H9 (cell line): ENCODE measurements around the gene DYRK1A. TPM values are rescaled to one million over a fixed set of nuclear protein-coding genes. Genes with fewer than 3 reads are reported as not detected.

Experiments used
- DNase-seq: peaks from one replicate; pipeline ENCODE4 v3.0.0-alpha.2; 2017
- H2AFZ ChIP-seq: one replicate; pipeline ENCODE4 v1.6.1; 2013; ENCODE audit warnings: mild to moderate bottlenecking, low read length, control low read depth, moderate library complexity
- H2AK5ac ChIP-seq: 2 replicates; pipeline ENCODE4 v1.6.1; 2013; ENCODE audit warnings: low read length, control low read depth, mixed read lengths; ENCODE audit not compliant: insufficient read length
- H2BK120ac ChIP-seq: one replicate; pipeline ENCODE4 v1.6.1; 2013; ENCODE audit warnings: low read depth, mild to moderate bottlenecking, low read length, control low read depth, inconsistent platforms; ENCODE audit not compliant: poor library complexity, severe bottlenecking
- H2BK12ac ChIP-seq: 2 replicates; pipeline ENCODE4 v1.6.1; 2013; ENCODE audit warnings: low read length, control low read depth, mixed read lengths, low read depth; ENCODE audit not compliant: insufficient read length
- H2BK15ac ChIP-seq: 2 replicates; pipeline ENCODE4 v1.6.1; 2013; ENCODE audit warnings: low read depth, low read length, control low read depth
- H2BK20ac ChIP-seq: one replicate; pipeline ENCODE4 v1.6.1; 2013; ENCODE audit warnings: low read depth, mild to moderate bottlenecking, low read length, control low read depth, inconsistent platforms; ENCODE audit not compliant: poor library complexity, severe bottlenecking
- H2BK5ac ChIP-seq: 2 replicates; pipeline ENCODE4 v1.6.1; 2013; ENCODE audit warnings: low read length, control low read depth, mixed read lengths; ENCODE audit not compliant: insufficient read length
- H3K14ac ChIP-seq: 2 replicates; pipeline ENCODE4 v1.6.1; 2013; ENCODE audit warnings: low read length, control low read depth; ENCODE audit not compliant: insufficient read depth
- H3K18ac ChIP-seq: 2 replicates; pipeline ENCODE4 v1.6.1; 2013; ENCODE audit warnings: low read depth, mild to moderate bottlenecking, mixed read lengths, low read length, control low read depth; ENCODE audit not compliant: insufficient read length
- H3K23ac ChIP-seq: 2 replicates; pipeline ENCODE4 v1.6.1; 2013; ENCODE audit warnings: low read length, control low read depth, mixed read lengths, low read depth; ENCODE audit not compliant: insufficient read length
- H3K23me2 ChIP-seq: 2 replicates; pipeline ENCODE4 v1.6.1; 2013; ENCODE audit warnings: low read depth, mild to moderate bottlenecking, mixed read lengths, low read length, control low read depth; ENCODE audit not compliant: insufficient read length, poor library complexity, severe bottlenecking
- H3K27ac ChIP-seq: 2 replicates; pipeline ENCODE4 v1.5.1; 2013; ENCODE audit warnings: low read length, control low read depth, mixed read lengths, low read depth; ENCODE audit not compliant: insufficient read length
- H3K27me3 ChIP-seq: 2 replicates; pipeline ENCODE4 v1.6.1; 2013; ENCODE audit warnings: low read length, control low read depth, inconsistent platforms; ENCODE audit not compliant: insufficient read depth
- H3K4ac ChIP-seq: 2 replicates; pipeline ENCODE4 v1.6.1; 2013; ENCODE audit warnings: low read depth, mild to moderate bottlenecking, control low read depth, inconsistent platforms, low read length, moderate library complexity
- H3K4me1 ChIP-seq: 2 replicates; pipeline ENCODE4 v1.6.1; 2013; ENCODE audit warnings: low read length, control low read depth, inconsistent platforms; ENCODE audit not compliant: insufficient read depth
- H3K4me2 ChIP-seq: 2 replicates; pipeline ENCODE4 v1.6.1; 2013; ENCODE audit warnings: low read length, control low read depth, mixed read lengths; ENCODE audit not compliant: insufficient read length, insufficient read depth
- H3K56ac ChIP-seq: 2 replicates; pipeline ENCODE4 v1.6.1; 2013; ENCODE audit warnings: low read depth, mild to moderate bottlenecking, mixed read lengths, low read length, control low read depth; ENCODE audit not compliant: insufficient read length
- H3K79me1 ChIP-seq: 2 replicates; pipeline ENCODE4 v1.6.1; 2013; ENCODE audit warnings: low read depth, mild to moderate bottlenecking, moderate library complexity, low read length, control low read depth, inconsistent platforms; ENCODE audit not compliant: insufficient read depth, poor library complexity, severe bottlenecking
- H3K79me2 ChIP-seq: 2 replicates; pipeline ENCODE4 v1.6.1; 2013; ENCODE audit warnings: low read length, control low read depth, inconsistent platforms; ENCODE audit not compliant: insufficient read depth
- H3K9ac ChIP-seq: 2 replicates; pipeline ENCODE4 v1.6.1; 2013; ENCODE audit warnings: low read length, control low read depth, mixed read lengths; ENCODE audit not compliant: insufficient read length; ENCODE audit errors: extremely low read depth
- H3K9me3 ChIP-seq: one replicate; pipeline ENCODE4 v1.6.1; 2013; ENCODE audit warnings: low read depth, low read length, inconsistent platforms; ENCODE audit not compliant: control insufficient read depth
- H3T11ph ChIP-seq: one replicate; pipeline ENCODE4 v1.6.1; 2013; ENCODE audit warnings: mild to moderate bottlenecking, low read length, control low read depth, inconsistent platforms
- H4K20me1 ChIP-seq: one replicate; pipeline ENCODE4 v1.6.1; 2013; ENCODE audit not compliant: control insufficient read depth, insufficient read length, insufficient read depth
- H4K5ac ChIP-seq: 2 replicates; pipeline ENCODE4 v1.6.1; 2013; ENCODE audit warnings: low read depth, mild to moderate bottlenecking, mixed read lengths, low read length, control low read depth; ENCODE audit not compliant: insufficient read length
- H4K8ac ChIP-seq: replicated peaks from 2 replicates; pipeline ENCODE4 v1.6.1; 2013; ENCODE audit warnings: low read length, control low read depth, mixed read lengths, low read depth; ENCODE audit not compliant: insufficient read length
- H4K91ac ChIP-seq: 2 replicates; pipeline ENCODE4 v1.6.1; 2013; ENCODE audit warnings: low read depth, mild to moderate bottlenecking, moderate library complexity, mixed read lengths, low read length, control low read depth; ENCODE audit not compliant: insufficient read length
- H3K27ac Mint-ChIP-seq, 3 experiments: 2 replicates in 2 of 3; 3 replicates in 1 of 3; pipeline ENCODE4 v1.8.0; 2020 to 2021; ENCODE audit warnings: mixed read lengths in 3 of 3, mild to moderate bottlenecking in 1 of 3, moderate library complexity in 1 of 3
- H3K27me3 Mint-ChIP-seq: 2 replicates; pipeline ENCODE4 v1.8.0; 2021; ENCODE audit warnings: low read depth, mild to moderate bottlenecking, moderate library complexity, mixed read lengths
- H3K36me3 Mint-ChIP-seq, 3 experiments: 2 replicates in 2 of 3; 3 replicates in 1 of 3; pipeline ENCODE4 v1.8.0; 2020 to 2021; ENCODE audit warnings: low read depth in 3 of 3, mixed read lengths in 3 of 3; ENCODE audit not compliant: insufficient read depth in 1 of 3
- H3K4me1 Mint-ChIP-seq, 2 experiments: 2 replicates each; pipeline ENCODE4 v1.8.0; 2020; ENCODE audit warnings: mixed read lengths in 2 of 2
- H3K4me3 Mint-ChIP-seq, 2 experiments: 2 replicates in 1 of 2; 3 replicates in 1 of 2; pipeline ENCODE4 v1.8.0; 2020 to 2021; ENCODE audit warnings: mild to moderate bottlenecking in 2 of 2, mixed read lengths in 2 of 2, moderate library complexity in 1 of 2
- H3K9me3 Mint-ChIP-seq, 2 experiments: 2 replicates in 1 of 2; 3 replicates in 1 of 2; pipeline ENCODE4 v1.8.0; 2020; ENCODE audit warnings: mild to moderate bottlenecking in 2 of 2, mixed read lengths in 2 of 2, moderate library complexity in 1 of 2
- WGBS: extraction: QIAGEN DNeasy Blood & Tissue Kit; methylation state at CpG from one replicate; pipeline ENCODE4 v1.1.7; 2013; ENCODE audit warnings: missing lambda C conversion rate, low lambda C conversion rate, mixed read lengths; ENCODE audit not compliant: insufficient read length; ENCODE audit errors: extremely low coverage; 5-methylcytosine and 5-hydroxymethylcytosine counted together
- total RNA-seq: library from RNA; stranded (reverse); gene quantifications from 2 replicates; pipeline ENCODE4 v1.2.1, GENCODE V29; 2021
- TF ChIP-seq, protein P1 (sequence below): fragments of 200-600 bp; sonication (generic); conservative IDR thresholded peaks from 3 replicates; pipeline ENCODE4 v1.8.0; 2021; ENCODE audit warnings: antibody characterized with exemption, mild to moderate bottlenecking

The DYRK1A gene
- total RNA-seq, 1 experiment from 2014 or later = 73.6 TPM

GRCh38 chr21:37474342-37474741, 107.8 kb downstream of the DYRK1A start:
- no peak overlapping the region for H3K9ac ChIP-seq
- H2BK5ac ChIP-seq = no peak overlapping the region
- H3K4me3 Mint-ChIP-seq = no peak overlapping the region
- H3K23me2 ChIP-seq = no peaks in the 10 kb centered on the region
- H4K91ac ChIP-seq = no peak overlapping the region
- H3K14ac ChIP-seq = no peak overlapping the region
- no peak overlapping the region for H2BK12ac ChIP-seq
- no peak overlapping the region for H3K27ac ChIP-seq
- no peak overlapping the region for H3K18ac ChIP-seq
- TF ChIP-seq, protein P1, sequence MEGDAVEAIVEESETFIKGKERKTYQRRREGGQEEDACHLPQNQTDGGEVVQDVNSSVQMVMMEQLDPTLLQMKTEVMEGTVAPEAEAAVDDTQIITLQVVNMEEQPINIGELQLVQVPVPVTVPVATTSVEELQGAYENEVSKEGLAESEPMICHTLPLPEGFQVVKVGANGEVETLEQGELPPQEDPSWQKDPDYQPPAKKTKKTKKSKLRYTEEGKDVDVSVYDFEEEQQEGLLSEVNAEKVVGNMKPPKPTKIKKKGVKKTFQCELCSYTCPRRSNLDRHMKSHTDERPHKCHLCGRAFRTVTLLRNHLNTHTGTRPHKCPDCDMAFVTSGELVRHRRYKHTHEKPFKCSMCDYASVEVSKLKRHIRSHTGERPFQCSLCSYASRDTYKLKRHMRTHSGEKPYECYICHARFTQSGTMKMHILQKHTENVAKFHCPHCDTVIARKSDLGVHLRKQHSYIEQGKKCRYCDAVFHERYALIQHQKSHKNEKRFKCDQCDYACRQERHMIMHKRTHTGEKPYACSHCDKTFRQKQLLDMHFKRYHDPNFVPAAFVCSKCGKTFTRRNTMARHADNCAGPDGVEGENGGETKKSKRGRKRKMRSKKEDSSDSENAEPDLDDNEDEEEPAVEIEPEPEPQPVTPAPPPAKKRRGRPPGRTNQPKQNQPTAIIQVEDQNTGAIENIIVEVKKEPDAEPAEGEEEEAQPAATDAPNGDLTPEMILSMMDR = no peak
- H4K8ac ChIP-seq = no peak overlapping the region
- no peaks in the 10 kb centered on the region for H3K9me3 ChIP-seq
- H2BK20ac ChIP-seq = no peak overlapping the region
- no peak overlapping the region for H2AK5ac ChIP-seq
- H3K36me3 Mint-ChIP-seq = peaks cover 4 to 23% (median 20%) of the 10 kb centered on the region in 3 experiments; a peak in 6 of 7 replicates
- no peaks in the 10 kb centered on the region for H4K20me1 ChIP-seq
- H3K9me3 Mint-ChIP-seq = peaks cover 0 to 1% of the 10 kb centered on the region in 2 experiments; a peak in 3 of 5 replicates
- H3K79me2 ChIP-seq = peaks cover 28% of the 10 kb centered on the region; the same call in 1 of the 2 replicates
- H3T11ph ChIP-seq = no peak overlapping the region
- H2BK15ac ChIP-seq = no peak overlapping the region
- peaks cover 24% of the 10 kb centered on the region for H3K79me1 ChIP-seq
- H4K5ac ChIP-seq = no peak overlapping the region
- no peak overlapping the region for H3K4ac ChIP-seq
- no peaks in the 10 kb centered on the region; the same call in 1 of the 2 replicates for H3K4me1 ChIP-seq
- no peaks in the 10 kb centered on the region for H3K27me3 ChIP-seq
- H3K56ac ChIP-seq = no peak overlapping the region
- H3K4me1 Mint-ChIP-seq = peaks cover 30 to 32% of the 10 kb centered on the region in 2 experiments
- no peak overlapping the region for H2AFZ ChIP-seq
- H3K27ac Mint-ChIP-seq = no peak overlapping the region; a peak in 1 of 7 replicates
- no peak overlapping the region for H3K4me2 ChIP-seq
- H2BK120ac ChIP-seq = no peak overlapping the region
- WGBS = no CpG with 5 or more reads among the region's 3 CpGs
- no peak for DNase-seq
- no peaks in the 10 kb centered on the region for H3K27me3 Mint-ChIP-seq
- no peak overlapping the region for H3K23ac ChIP-seq
